Measurements from ENCODE around the gene SYCE3. TPM values are rescaled to one million over a fixed set of nuclear protein-coding genes. Genes with fewer than 3 reads are reported as not detected.

Gene SYCE3
- total and polyA plus RNA-seq, 9 of the 15 experiments (the other 6 are each of a cell fraction or from before 2014, with no cell fraction given) = 0.56 TPM; not detected in 8

DNA sequence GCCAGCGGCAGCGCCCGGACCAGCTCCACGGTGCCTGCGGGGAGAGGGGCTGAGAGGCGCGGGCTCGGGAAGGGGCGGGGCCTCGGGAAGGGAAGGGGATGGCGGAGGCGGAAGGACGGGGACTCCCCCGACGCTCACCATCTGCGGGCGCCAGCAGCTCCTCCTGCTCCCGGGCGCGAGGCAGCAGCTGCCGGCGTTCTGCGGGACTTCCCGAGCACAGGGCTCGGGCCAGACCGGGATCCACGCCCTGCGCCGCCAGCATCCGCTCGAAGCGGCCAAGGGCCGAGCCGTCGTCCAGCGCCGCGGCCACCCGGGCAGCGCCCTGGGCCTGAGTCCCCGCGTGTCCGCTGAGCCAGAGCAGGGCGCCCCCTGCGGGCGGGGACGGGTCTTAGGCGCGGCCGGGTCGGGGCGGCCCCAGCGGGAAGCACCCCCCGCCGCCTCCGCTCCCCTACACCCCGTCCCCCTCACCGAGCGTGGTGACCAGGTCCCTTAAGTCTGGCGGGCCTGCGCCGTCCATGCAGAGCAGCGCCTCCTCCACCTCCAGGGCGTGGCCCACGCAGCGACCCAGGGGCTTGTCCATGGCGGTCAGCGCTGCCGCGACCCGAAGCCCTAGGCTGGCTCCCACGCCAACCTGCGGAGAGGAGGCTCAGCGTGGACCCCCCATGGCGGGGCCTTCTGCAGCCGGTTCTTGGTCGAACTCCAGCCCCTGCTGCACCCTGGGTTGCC is 36.4 kb downstream of the SYCE3 start (continued):
- TF ChIP-seq NEUROD1 (IDR thresholded peaks at IDR 0.05; ENCODE audit: borderline replicate concordance, low read depth, low read length, partially characterized antibody) (peak; percentile 12), ZNF239 (CRISPR knock-in tag; IDR thresholded peaks at IDR 0.05) (no peak), NFRKB (IDR thresholded peaks at IDR 0.05; ENCODE audit: low read depth) (peak; percentile 52; the same call in 1 of the 2 replicates), NR2C1 (IDR thresholded peaks at IDR 0.05) (no peak), NR2C1 (tag; IDR thresholded peaks at IDR 0.05) (peak; percentile 20; the same call in 1 of the 2 replicates), POLR2AphosphoS5 (IDR thresholded peaks at IDR 0.05; ENCODE audit: control insufficient read depth, insufficient read depth, low read depth, low read length) (no peak), ZNF146 (CRISPR knock-in tag; IDR thresholded peaks at IDR 0.05; ENCODE audit: unreplicated experiment) (peak; percentile 25), MTA1 (IDR thresholded peaks at IDR 0.05; ENCODE audit: borderline replicate concordance) (no peak), PTBP1 (IDR thresholded peaks at IDR 0.05; ENCODE audit: low read depth, low read length) (0 out of 2 replicates have a peak, but pooled peaks have one; percentile 19), ZC3H8 (IDR thresholded peaks at IDR 0.05) (no peak), KLF16 (IDR thresholded peaks at IDR 0.05) (no peak), ZNF75A (CRISPR knock-in tag; IDR thresholded peaks at IDR 0.05) (no peak), HIVEP1 (CRISPR knock-in tag; IDR thresholded peaks at IDR 0.05) (peak; percentile 67; the same call in 1 of the 2 replicates), TAF7 (tag; IDR thresholded peaks at IDR 0.05) (no peak), MEIS2 (IDR thresholded peaks at IDR 0.05; ENCODE audit: partially characterized antibody) (no peak), MTA3 (IDR thresholded peaks at IDR 0.05; ENCODE audit: borderline replicate concordance) (peak; percentile 60; the same call in 1 of the 2 replicates), ELF1 (tag; IDR thresholded peaks at IDR 0.05) (no peak), PHF20 (IDR thresholded peaks at IDR 0.05; ENCODE audit: partially characterized antibody) (no peak)
- TF ChIP-seq, protein P1, sequence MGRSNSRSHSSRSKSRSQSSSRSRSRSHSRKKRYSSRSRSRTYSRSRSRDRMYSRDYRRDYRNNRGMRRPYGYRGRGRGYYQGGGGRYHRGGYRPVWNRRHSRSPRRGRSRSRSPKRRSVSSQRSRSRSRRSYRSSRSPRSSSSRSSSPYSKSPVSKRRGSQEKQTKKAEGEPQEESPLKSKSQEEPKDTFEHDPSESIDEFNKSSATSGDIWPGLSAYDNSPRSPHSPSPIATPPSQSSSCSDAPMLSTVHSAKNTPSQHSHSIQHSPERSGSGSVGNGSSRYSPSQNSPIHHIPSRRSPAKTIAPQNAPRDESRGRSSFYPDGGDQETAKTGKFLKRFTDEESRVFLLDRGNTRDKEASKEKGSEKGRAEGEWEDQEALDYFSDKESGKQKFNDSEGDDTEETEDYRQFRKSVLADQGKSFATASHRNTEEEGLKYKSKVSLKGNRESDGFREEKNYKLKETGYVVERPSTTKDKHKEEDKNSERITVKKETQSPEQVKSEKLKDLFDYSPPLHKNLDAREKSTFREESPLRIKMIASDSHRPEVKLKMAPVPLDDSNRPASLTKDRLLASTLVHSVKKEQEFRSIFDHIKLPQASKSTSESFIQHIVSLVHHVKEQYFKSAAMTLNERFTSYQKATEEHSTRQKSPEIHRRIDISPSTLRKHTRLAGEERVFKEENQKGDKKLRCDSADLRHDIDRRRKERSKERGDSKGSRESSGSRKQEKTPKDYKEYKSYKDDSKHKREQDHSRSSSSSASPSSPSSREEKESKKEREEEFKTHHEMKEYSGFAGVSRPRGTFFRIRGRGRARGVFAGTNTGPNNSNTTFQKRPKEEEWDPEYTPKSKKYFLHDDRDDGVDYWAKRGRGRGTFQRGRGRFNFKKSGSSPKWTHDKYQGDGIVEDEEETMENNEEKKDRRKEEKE (IDR thresholded peaks at IDR 0.05; ENCODE audit: borderline replicate concordance in 1 of 2, control insufficient read depth in 1 of 2, low read depth in 2 of 2, low read length in 1 of 2) = no peak
- TF ChIP-seq, protein P2, sequence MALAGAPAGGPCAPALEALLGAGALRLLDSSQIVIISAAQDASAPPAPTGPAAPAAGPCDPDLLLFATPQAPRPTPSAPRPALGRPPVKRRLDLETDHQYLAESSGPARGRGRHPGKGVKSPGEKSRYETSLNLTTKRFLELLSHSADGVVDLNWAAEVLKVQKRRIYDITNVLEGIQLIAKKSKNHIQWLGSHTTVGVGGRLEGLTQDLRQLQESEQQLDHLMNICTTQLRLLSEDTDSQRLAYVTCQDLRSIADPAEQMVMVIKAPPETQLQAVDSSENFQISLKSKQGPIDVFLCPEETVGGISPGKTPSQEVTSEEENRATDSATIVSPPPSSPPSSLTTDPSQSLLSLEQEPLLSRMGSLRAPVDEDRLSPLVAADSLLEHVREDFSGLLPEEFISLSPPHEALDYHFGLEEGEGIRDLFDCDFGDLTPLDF (CRISPR knock-in tag; IDR thresholded peaks at IDR 0.05) = no peak

All from K562 (cell line).